NB4 (cell line): ENCODE results near the gene MAGI2.

Experiments used
- DNase-seq: peaks from one replicate; pipeline ENCODE4 v3.0.0; 2010; ENCODE audit warnings: low read depth
- H3K4me3 ChIP-seq: one replicate; pipeline ENCODE4 v1.5.1; 2011; ENCODE audit warnings: mild to moderate bottlenecking, low read depth, low read length, moderate library complexity
- MYC ChIP-seq: IDR thresholded peaks from 2 replicates; pipeline ENCODE4 v1.6.1; 2011; ENCODE audit warnings: low read depth, low read length
- POLR2A ChIP-seq: IDR thresholded peaks from 2 replicates; pipeline ENCODE4 v1.6.1; 2011; ENCODE audit warnings: mild to moderate bottlenecking; ENCODE audit not compliant: insufficient read length; ENCODE audit errors: extremely low read depth
- TF ChIP-seq, protein P1 (sequence below): IDR thresholded peaks from 2 replicates; pipeline ENCODE4 v1.6.1; 2011; ENCODE audit warnings: low read depth, low read length
- TF ChIP-seq, protein P2 (sequence below): IDR thresholded peaks from one replicate; pipeline ENCODE4 v1.5.1; 2012; ENCODE audit warnings: low read depth, low read length

The MAGI2 gene

DNA sequence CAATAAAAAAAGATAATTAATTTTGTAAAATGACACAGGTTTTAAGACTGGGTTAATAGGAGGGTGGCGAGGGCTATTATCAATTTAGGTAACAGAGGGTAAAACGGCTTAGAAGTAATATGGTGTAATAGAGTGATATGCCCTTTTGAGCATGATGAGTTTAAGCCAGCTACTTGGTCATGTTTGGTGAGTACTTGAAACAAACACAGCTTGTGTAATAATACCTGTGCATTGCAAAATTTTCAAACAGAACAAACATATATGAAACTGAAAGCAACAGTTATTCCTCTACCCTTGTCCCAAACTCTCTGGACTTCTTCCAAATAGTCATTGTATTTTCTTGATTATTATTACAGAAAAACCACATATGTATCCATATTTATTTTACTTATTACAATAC is 241.7 kb downstream of the MAGI2 start:
- no peak for DNase-seq
- TF ChIP-seq, protein P1, sequence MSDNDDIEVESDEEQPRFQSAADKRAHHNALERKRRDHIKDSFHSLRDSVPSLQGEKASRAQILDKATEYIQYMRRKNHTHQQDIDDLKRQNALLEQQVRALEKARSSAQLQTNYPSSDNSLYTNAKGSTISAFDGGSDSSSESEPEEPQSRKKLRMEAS, result no peak
- TF ChIP-seq MYC, result no peak
- TF ChIP-seq, protein P2, sequence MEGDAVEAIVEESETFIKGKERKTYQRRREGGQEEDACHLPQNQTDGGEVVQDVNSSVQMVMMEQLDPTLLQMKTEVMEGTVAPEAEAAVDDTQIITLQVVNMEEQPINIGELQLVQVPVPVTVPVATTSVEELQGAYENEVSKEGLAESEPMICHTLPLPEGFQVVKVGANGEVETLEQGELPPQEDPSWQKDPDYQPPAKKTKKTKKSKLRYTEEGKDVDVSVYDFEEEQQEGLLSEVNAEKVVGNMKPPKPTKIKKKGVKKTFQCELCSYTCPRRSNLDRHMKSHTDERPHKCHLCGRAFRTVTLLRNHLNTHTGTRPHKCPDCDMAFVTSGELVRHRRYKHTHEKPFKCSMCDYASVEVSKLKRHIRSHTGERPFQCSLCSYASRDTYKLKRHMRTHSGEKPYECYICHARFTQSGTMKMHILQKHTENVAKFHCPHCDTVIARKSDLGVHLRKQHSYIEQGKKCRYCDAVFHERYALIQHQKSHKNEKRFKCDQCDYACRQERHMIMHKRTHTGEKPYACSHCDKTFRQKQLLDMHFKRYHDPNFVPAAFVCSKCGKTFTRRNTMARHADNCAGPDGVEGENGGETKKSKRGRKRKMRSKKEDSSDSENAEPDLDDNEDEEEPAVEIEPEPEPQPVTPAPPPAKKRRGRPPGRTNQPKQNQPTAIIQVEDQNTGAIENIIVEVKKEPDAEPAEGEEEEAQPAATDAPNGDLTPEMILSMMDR, result no peak
- TF ChIP-seq POLR2A, result no peak
- no peak overlapping the region for H3K4me3 ChIP-seq

DNA sequence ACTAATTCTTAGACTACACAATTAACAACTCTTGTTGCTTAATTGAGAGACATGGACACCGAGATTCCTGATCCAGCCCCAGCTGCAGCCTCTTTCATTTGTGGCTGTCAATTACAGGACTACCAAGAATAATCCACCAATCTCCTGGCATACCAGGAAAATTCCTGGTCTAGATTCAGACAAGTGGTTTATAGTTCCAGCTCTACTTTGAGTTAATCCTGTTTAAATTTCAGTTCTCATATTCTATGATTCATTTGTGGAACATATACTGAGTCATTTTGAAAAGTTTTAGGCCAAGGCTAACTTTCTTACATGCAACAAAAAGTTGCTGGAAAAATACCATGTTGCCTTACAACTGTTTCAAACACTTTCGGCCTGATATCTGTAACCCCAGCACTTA is 253.5 kb downstream of the MAGI2 start:
- TF ChIP-seq MYC (no peak), POLR2A (no peak)
- TF ChIP-seq, protein P2, result no peak
- TF ChIP-seq, protein P1, result no peak
- no peak for DNase-seq

DNA sequence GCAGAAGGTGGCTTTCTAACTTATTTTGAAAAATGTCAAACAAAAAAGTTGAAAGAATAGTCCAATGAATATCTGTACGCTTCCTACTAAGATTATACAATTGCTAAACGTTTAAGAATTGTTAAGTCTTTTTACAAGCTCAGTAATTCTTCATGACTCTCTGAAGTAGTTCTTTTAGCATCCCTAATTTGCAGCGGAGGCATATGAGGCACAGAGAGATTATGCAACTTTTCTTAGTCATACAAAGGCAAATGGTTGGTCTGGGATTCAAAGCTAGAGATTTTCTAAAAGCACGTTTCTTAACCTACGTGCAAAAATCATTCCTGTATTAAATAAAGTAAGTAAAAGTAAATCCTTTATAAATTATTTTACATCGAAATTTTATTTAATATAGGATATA is 254.2 kb downstream of the MAGI2 start:
- no peak overlapping the region for H3K4me3 ChIP-seq
- TF ChIP-seq POLR2A (no peak), MYC (no peak)
- TF ChIP-seq, protein P1, result no peak
- TF ChIP-seq, protein P2, result no peak
- DNase-seq, result peak; percentile 12

More for the DNA sequence above, 253.5 kb downstream of the MAGI2 start:
- no peak overlapping the region for H3K4me3 ChIP-seq

DNA sequence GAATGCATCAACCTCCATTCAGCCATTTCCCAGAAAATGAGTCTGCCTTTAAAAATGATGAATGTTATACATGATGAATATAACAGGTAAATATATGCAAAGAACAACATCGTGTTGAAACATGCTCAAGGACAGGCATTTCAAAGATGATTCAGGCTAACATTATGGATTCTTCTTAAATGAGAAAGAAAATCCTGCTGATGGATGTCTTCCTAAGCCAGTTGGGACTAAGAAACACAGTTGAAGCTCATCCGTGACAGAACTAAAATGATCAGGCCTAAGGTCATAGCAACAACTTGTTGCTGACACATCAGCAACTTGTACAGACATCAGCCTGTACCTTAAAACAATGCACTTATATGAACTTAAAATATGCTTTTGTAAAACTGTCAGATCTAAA is 267.9 kb downstream of the MAGI2 start:
- TF ChIP-seq POLR2A, result no peak
- no peak for DNase-seq

DNA sequence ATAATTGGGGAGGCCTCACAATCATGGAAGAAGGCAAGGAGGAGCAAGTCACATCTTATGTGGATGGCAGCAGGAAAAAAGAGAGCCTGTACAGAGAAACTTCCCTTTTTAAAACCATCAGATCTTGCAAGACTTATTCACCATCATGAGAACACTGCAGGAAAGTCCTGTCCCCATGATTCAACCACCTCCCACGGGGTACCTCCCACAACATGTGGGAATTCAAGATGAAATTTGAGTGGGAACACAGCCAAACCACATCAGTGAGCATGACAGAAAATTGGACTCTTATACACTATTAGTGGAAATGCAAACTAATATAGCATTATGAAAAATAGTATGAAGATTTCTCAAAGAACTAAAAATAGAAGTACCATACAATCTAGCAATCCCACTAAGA is 271.2 kb downstream of the MAGI2 start:
- no peak for DNase-seq
- TF ChIP-seq MYC, result no peak
- TF ChIP-seq, protein P2, result no peak
- TF ChIP-seq, protein P1, result no peak

More for the DNA sequence above, 267.9 kb downstream of the MAGI2 start:
- no peak overlapping the region for H3K4me3 ChIP-seq

DNA sequence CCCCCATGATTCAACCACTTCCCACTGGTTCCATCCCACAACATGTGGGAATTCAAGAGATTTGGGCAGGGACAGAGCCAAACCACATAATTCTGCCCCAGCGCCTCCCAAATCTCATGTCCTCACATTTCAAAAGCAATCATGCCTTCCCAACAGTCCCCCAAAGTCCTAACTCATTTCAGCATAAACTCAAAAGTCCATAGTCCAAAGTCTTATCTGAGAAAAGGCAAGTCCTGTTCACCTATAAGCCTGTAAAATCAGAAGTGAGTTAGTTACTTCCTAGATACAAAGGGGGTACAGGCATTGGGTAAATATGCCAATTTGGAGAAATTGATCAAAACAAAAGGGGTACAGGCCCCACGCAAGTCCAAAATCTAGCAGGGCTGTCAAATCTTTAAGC is 272.9 kb downstream of the MAGI2 start:
- TF ChIP-seq POLR2A (no peak), MYC (no peak)
- TF ChIP-seq, protein P2, result no peak
- TF ChIP-seq, protein P1, result no peak
- no peak overlapping the region for H3K4me3 ChIP-seq
- DNase-seq, result no peak

More for the DNA sequence above, 271.2 kb downstream of the MAGI2 start:
- H3K4me3 ChIP-seq, result no peak overlapping the region
